ENCODE data around the gene PLAAT4.
"Not testable (repeated sequence)": the region's sequence is repeated elsewhere in the genome, so short reads cannot be mapped to it uniquely, and the experiment has no call there.

GRCh38 chr11:63531074-63531792 is 5.4 kb upstream of the PLAAT4 start:
- not testable (repeated sequence) for TF ChIP-seq EZH2 (IDR thresholded peaks at IDR 0.05; ENCODE audit: borderline replicate concordance, low read depth, low read length, severe bottlenecking); POLR2A (IDR thresholded peaks at IDR 0.05; ENCODE audit: low read depth, low read length); CTCF (IDR thresholded peaks at IDR 0.05; ENCODE audit: extremely low read depth in 1 of 2, insufficient read depth in 1 of 2, low read depth in 1 of 2, low read length in 2 of 2)
- peak; percentile 33 for TF ChIP-seq POLR2AphosphoS5 (IDR thresholded peaks at IDR 0.05; ENCODE audit: insufficient read depth, low read depth, low read length)
